Psoas muscle (tissue), 8 donors: ENCODE data around the gene ARPC1A. TPM values are rescaled to one million over a fixed set of nuclear protein-coding genes. Genes with fewer than 3 reads are reported as not detected.

Source experiments
- ATAC-seq, 4 donors: fragments of 200-7000 bp; cut with Tn5 transposase; one replicate each; pipeline ENCODE4 v1.9.1; 2020; ENCODE audit warnings: moderate library complexity in 3 of 4, mild to moderate bottlenecking in 2 of 4
- DNase-seq, 2 donors: peaks; one replicate each; pipeline ENCODE4 v3.0.0-alpha.2; 2020
- H3K27ac ChIP-seq: fragments of 200-600 bp; one replicate; pipeline ENCODE4 v1.8.0; 2022
- H3K27me3 ChIP-seq, 3 donors: fragments of 200-600 bp in 1 of 3; one replicate each; pipeline versions ENCODE4 v1.6.1 to v1.8.0; 2013 to 2022; ENCODE audit warnings: low read length in 2 of 3, mild to moderate bottlenecking in 2 of 3, moderate library complexity in 1 of 3; ENCODE audit not compliant: insufficient read depth in 3 of 3
- H3K36me3 ChIP-seq, 2 donors: fragments of 200-600 bp in 1 of 2; one replicate each; pipeline versions ENCODE4 v1.6.1 to v1.8.0; 2013 to 2022; ENCODE audit warnings: low read depth in 1 of 2, mild to moderate bottlenecking in 1 of 2, moderate library complexity in 1 of 2; ENCODE audit not compliant: insufficient read depth in 1 of 2
- H3K4me1 ChIP-seq: fragments of 200-600 bp; one replicate; pipeline ENCODE4 v1.8.0; 2022
- H3K4me3 ChIP-seq: fragments of 200-600 bp; one replicate; pipeline ENCODE4 v1.8.0; 2022; ENCODE audit warnings: mild to moderate bottlenecking
- H3K9me3 ChIP-seq: fragments of 200-600 bp; one replicate; pipeline ENCODE4 v1.8.0; 2022
- CTCF ChIP-seq: fragments of 200-600 bp; IDR thresholded peaks from one replicate; pipeline ENCODE4 v1.8.0; 2022; ENCODE audit warnings: antibody characterized with exemption
- WGBS, 3 donors: extraction: QIAGEN DNeasy Blood & Tissue Kit; methylation state at CpG; one replicate each; pipeline versions ENCODE4 v1.1.6 to v1.1.7; 2013; 5-methylcytosine and 5-hydroxymethylcytosine counted together
- intact Hi-C, 2 donors: fragments of 100-400 bp; cut with DNase I; formaldehyde crosslinking; loops; one replicate each; pipeline versions ENCODE4 v1.11.0 to v1.14.2; 2022
- polyA plus RNA-seq, 3 donors: library from polyadenylated mRNA; stranded (reverse); fragments of 200-250 nt; gene quantifications; one replicate each; pipeline ENCODE4 v1.2.3, GENCODE V29; 2013
- total RNA-seq, 4 donors: library from RNA; stranded (reverse); fragmentation: NEBNext Ultra II Directional in 2 of 4; extraction: Animal tissue kit (Norgen Biotek cat#: 25700) in 2 of 4; gene quantifications; one replicate each; pipeline versions ENCODE4 v1.2.1 to v1.2.4, GENCODE V29; 2021 to 2023
- donor health status: healthy with polysubstance abuse.
- donor health status: DM: no; HTN: no; CAD: no; lungs with moderate emphysema.
- donor health status: Bipolar disorder and iron deficiency.
- donor health status: healthy.
- donor health status: DM: yes; HTN: yes; CAD: no.
- donor health status: DM: no; HTN: no; CAD: no.
- donor health status: DM: no; HTN: no; CAD: no.
- donor health status: DM: yes; HTN: yes; CAD: no.

ARPC1A gene
- total and polyA plus RNA-seq, 7 donors, result 38.1 to 114 (median 47.6) TPM

- 30 to 49% (median 38%) methylated on average over 8 to 9 of the region's 9 CpGs for WGBS, 3 donors
These were observed 44.2 kb downstream of the ARPC1A start for GRCh38 chr7:99369767-99370391.

GRCh38 chr7:99371376-99371920 is 45.8 kb downstream of the ARPC1A start:
- peaks cover 8% of the 10 kb centered on the region for H3K4me1 ChIP-seq
- intact Hi-C loops, result no loop called here
- WGBS, 3 donors, result 90 to 93% (median 91%) methylated on average over 11 of the region's 11 CpGs
- no peaks in the 10 kb centered on the region for H3K27me3 ChIP-seq
- H3K4me3 ChIP-seq, result no peak overlapping the region
- no peak for TF ChIP-seq CTCF
- ATAC-seq (no peak), DNase-seq (peak in 1 of 2 donors; percentile 15)
- H3K27ac ChIP-seq, result no peak overlapping the region
- H3K9me3 ChIP-seq, result no peaks in the 10 kb centered on the region
- peaks cover 0 to 23% of the 10 kb centered on the region in 2 donors for H3K36me3 ChIP-seq

More at GRCh38 chr7:99369767-99370391, 44.2 kb downstream of the ARPC1A start:
- Histone ChIP-seq H3K27ac (no peak overlapping the region), H3K9me3 (no peaks in the 10 kb centered on the region), H3K4me1 (peaks cover 5% of the 10 kb centered on the region), H3K4me3 (no peak overlapping the region), H3K27me3 (no peaks in the 10 kb centered on the region), H3K36me3 (peaks cover 0 to 39% of the 10 kb centered on the region in 2 donors)
- no peak for ATAC-seq
- DNase-seq, result peak in 1 of 2 donors; percentile 22
- intact Hi-C loops, result loop anchor here (2.0 to 5.0 kb wide), 2 partner anchors 43 to 47 kb away; no protein-coding TSS in a partner anchor
- no peak for TF ChIP-seq CTCF

- intact Hi-C loops, result no loop called here
- ATAC-seq (no peak), DNase-seq (no peak)
- TF ChIP-seq CTCF, result no peak
- WGBS, 3 donors, result 40% methylated on average over 21 of the region's 21 CpGs
- no peak overlapping the region for H3K4me3 ChIP-seq
- H3K9me3 ChIP-seq, result no peaks in the 10 kb centered on the region
- H3K27me3 ChIP-seq, result no peaks in the 10 kb centered on the region
- H3K36me3 ChIP-seq, result peaks cover 0 to 15% of the 10 kb centered on the region in 2 donors
- H3K27ac ChIP-seq, result no peak overlapping the region
- H3K4me1 ChIP-seq, result peaks cover 8% of the 10 kb centered on the region
These were observed 46.8 kb downstream of the ARPC1A start for GRCh38 chr7:99372275-99373090.

- intact Hi-C loops, result no loop called here
- WGBS, 3 donors, result 86 to 88% (median 87%) methylated on average over 40 to 41 of the region's 41 CpGs
- Histone ChIP-seq H3K36me3 (peaks cover 0 to 19% of the 10 kb centered on the region in 2 donors), H3K27me3 (no peaks in the 10 kb centered on the region), H3K4me3 (peak overlapping the region; percentile 80), H3K9me3 (no peaks in the 10 kb centered on the region), H3K27ac (peak overlapping the region; percentile 61), H3K4me1 (peaks cover 8% of the 10 kb centered on the region)
- DNase-seq, result peak in 1 of 2 donors; percentile 42
- no peak for TF ChIP-seq CTCF
- no peak for ATAC-seq
These were observed 47.7 kb downstream of the ARPC1A start for GRCh38 chr7:99373091-99374066.
